HepG2 (cell line): ENCODE results near the gene B4GALT5. TPM values are rescaled to one million over a fixed set of nuclear protein-coding genes. Genes with fewer than 3 reads are reported as not detected.

ENCODE experiments used
- ZBTB39 ChIP-seq: sonication (generic); formaldehyde crosslinking; IDR thresholded peaks from 2 replicates; pipeline ENCODE4 v1.5.0; 2020; ENCODE audit warnings: missing genetic modification reagents
- ZNF646 ChIP-seq: sonication (generic); formaldehyde crosslinking; IDR thresholded peaks from 2 replicates; pipeline ENCODE4 v1.9.0; 2021; ENCODE audit warnings: mild to moderate bottlenecking, missing genetic modification reagents
- polyA plus RNA-seq, 8 experiments: library from polyadenylated mRNA; depleted of rRNA in 3 of 8; stranded (reverse) in 7 of 8; unstranded in 1 of 8; fragments of >200 nt; fragmentation: Illumina TruSeq in 4 of 8; extraction: Trizol in 4 of 8; gene quantifications; 2 replicates each; pipeline versions ENCODE4 v1.2.1 to v1.2.3, GENCODE V29; 2011 to 2016; ENCODE audit warnings: low read depth in 4 of 8, missing spikeins in 1 of 8, mixed read lengths in 1 of 8; ENCODE audit not compliant: insufficient read depth in 1 of 8
- total RNA-seq, 5 experiments: library from RNA; depleted of rRNA; stranded (reverse); fragments of >200 nt; fragmentation: Illumina TruSeq; extraction: Trizol; gene quantifications; 2 replicates each; pipeline ENCODE4 v1.2.3, GENCODE V29; 2016; ENCODE audit warnings: low read depth in 1 of 5

Gene B4GALT5
- total and polyA plus RNA-seq, 2 of the 13 experiments (the other 11 are each of a cell fraction or from before 2014, with no cell fraction given) = 27.3 to 30.9 TPM

GRCh38 chr20:49677777-49678758 is 35.6 kb downstream of the B4GALT5 start (continued):
- TF ChIP-seq ZBTB39 (CRISPR knock-in tag) (no peak), ZNF646 (CRISPR knock-in tag) (no peak)
